OCI-LY7 (cell line): ENCODE measurements around the gene LMOD1. TPM values are rescaled to one million over a fixed set of nuclear protein-coding genes. Genes with fewer than 3 reads are reported as not detected.

Experiments used
- BruUV-seq: library from RNA; stranded (reverse); fragments of 400-500 nt; replicated peaks from 2 replicates; lab custom pipeline; 2021; lab: Mats Ljungman, UMichigan
- CTCF ChIA-PET: fragments of 300-600 bp; sonication (Branson Sonifier 250); formaldehyde crosslinking; loops from one replicate; lab custom pipeline; 2022; ENCODE audit warnings: antibody characterized with exemption; ENCODE audit not compliant: unreplicated experiment; lab: Charles Lee
- POLR2A ChIA-PET: fragments of 300-600 bp; sonication (Branson Sonifier 250); formaldehyde crosslinking; loops from one replicate; lab custom pipeline; 2022; ENCODE audit warnings: antibody characterized with exemption; lab: Charles Lee
- DNase-seq: peaks from one replicate; pipeline ENCODE4 v3.0.0-alpha.2; 2015; ENCODE audit warnings: low spot score
- H2AFZ ChIP-seq: fragments of 200-600 bp; sonication (generic), shearing (Covaris generic); 2 replicates; pipeline ENCODE4 v1.6.1; 2014; ENCODE audit warnings: mild to moderate bottlenecking, antibody characterized with exemption, low read length, moderate library complexity
- H3K27ac ChIP-seq: fragments of 200-600 bp; sonication (generic); 2 replicates; pipeline ENCODE4 v1.5.1; 2014; ENCODE audit warnings: mixed run types, low read depth, mild to moderate bottlenecking, moderate library complexity, low read length, inconsistent platforms; ENCODE audit not compliant: poor library complexity, severe bottlenecking
- H3K36me3 ChIP-seq: fragments of 200-600 bp; sonication (generic); 2 replicates; pipeline ENCODE4 v1.6.1; 2014; ENCODE audit warnings: mild to moderate bottlenecking, antibody characterized with exemption, low read length, moderate library complexity, mixed read lengths; ENCODE audit not compliant: insufficient read depth
- H3K4me1 ChIP-seq: fragments of 200-600 bp; sonication (generic); 2 replicates; pipeline ENCODE4 v1.5.1; 2014; ENCODE audit warnings: mild to moderate bottlenecking, low read length; ENCODE audit not compliant: insufficient read depth, poor library complexity, severe bottlenecking
- H3K4me2 ChIP-seq: fragments of 200-600 bp; sonication (generic); 2 replicates; pipeline ENCODE4 v1.6.1; 2014; ENCODE audit warnings: mild to moderate bottlenecking, low read length
- H3K4me3 ChIP-seq: fragments of 200-600 bp; sonication (generic); 2 replicates; pipeline ENCODE4 v1.5.1; 2014; ENCODE audit warnings: mild to moderate bottlenecking, low read depth, low read length; ENCODE audit not compliant: poor library complexity, severe bottlenecking
- H3K79me2 ChIP-seq: fragments of 200-600 bp; sonication (generic); 2 replicates; pipeline ENCODE4 v1.6.1; 2016; ENCODE audit warnings: low read depth, mild to moderate bottlenecking, low read length, moderate library complexity, mixed read lengths; ENCODE audit not compliant: insufficient read depth
- H3K9me2 ChIP-seq: fragments of 200-600 bp; sonication (generic); 2 replicates; pipeline ENCODE4 v1.6.1; 2016; ENCODE audit warnings: mild to moderate bottlenecking, low read length, mixed read lengths; ENCODE audit not compliant: insufficient read depth
- H3K9me3 ChIP-seq: fragments of 200-600 bp; sonication (generic); 2 replicates; pipeline ENCODE4 v1.6.1; 2014; ENCODE audit warnings: mild to moderate bottlenecking, mixed run types, low read length, mixed read lengths
- H4K20me1 ChIP-seq: fragments of 200-600 bp; sonication (generic); 2 replicates; pipeline ENCODE4 v1.6.1; 2014; ENCODE audit warnings: mild to moderate bottlenecking, antibody characterized with exemption, low read length, moderate library complexity, mixed read lengths; ENCODE audit not compliant: insufficient read depth
- EZH2phosphoT487 ChIP-seq: fragments of 200-600 bp; sonication (generic); IDR thresholded peaks from 2 replicates; pipeline ENCODE4 v1.6.1; 2018; ENCODE audit warnings: low read depth, borderline replicate concordance, mild to moderate bottlenecking, mixed run types, antibody characterized with exemption, low read length, moderate library complexity, mixed read lengths
- intact Hi-C: fragments of 100-400 bp; cut with micrococcal nuclease; formaldehyde crosslinking; loops from one replicate; pipeline ENCODE4 v1.10.0; 2022; ENCODE audit not compliant: unreplicated experiment
- total RNA-seq, 2 experiments: library from RNA; depleted of rRNA in 1 of 2; stranded (reverse); fragments of >200 nt in 1 of 2; shearing (Covaris generic) in 1 of 2; gene quantifications; 2 replicates each; pipeline ENCODE4 v1.2.3, GENCODE V29; 2014 to 2022
- TF ChIP-seq, protein P1 (sequence below): fragments of 200-600 bp; sonication (generic); conservative IDR thresholded peaks from 2 replicates; pipeline ENCODE4 v1.5.1; 2014; ENCODE audit warnings: mild to moderate bottlenecking, antibody characterized with exemption, low read length, moderate library complexity, mixed read lengths

LMOD1 gene
- total RNA-seq, 2 experiments from 2014 or later, result not detected

DNA sequence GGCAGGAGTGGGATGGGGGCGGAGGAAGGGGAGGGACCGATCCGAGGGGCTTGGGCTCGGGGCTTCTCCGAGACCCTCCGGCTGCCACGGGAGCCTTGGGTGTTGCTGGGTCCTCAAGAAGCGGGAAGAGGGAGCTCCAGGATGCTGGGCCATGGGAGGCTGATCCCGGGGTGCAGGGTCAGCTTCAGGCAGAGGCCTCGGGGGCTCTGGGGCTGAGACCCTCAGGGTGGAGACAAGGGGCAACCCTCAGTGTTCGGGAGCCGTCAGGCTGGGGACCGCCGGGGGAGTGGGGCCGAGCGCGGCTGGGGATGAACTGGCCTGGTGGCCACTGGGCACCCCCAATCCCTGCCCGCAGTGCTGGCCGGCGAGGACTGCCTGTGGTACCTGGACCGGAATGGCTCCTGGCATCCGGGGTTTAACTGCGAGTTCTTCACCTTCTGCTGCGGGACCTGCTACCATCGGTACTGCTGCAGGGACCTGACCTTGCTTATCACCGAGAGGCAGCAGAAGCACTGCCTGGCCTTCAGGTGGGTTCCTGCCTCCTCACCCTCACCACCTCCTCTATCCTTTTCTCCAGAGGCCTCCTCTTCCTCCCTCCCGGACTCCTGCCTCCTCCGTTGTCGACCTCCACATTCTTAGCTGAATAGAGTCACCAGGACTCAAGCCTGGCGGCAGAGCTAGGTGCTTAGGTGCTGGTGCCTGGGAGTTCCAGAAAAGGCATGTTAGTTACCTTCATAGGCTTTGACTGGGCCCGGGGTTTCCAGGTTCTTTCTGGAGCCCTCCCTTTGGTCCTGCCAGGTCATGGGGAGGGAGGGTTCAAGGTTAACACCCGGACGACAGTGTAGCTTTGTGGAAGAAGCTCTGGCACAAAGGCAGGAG lies 57.0 kb downstream of the LMOD1 start:
- no peak overlapping the region for H3K4me3 ChIP-seq
- TF ChIP-seq, protein P1, sequence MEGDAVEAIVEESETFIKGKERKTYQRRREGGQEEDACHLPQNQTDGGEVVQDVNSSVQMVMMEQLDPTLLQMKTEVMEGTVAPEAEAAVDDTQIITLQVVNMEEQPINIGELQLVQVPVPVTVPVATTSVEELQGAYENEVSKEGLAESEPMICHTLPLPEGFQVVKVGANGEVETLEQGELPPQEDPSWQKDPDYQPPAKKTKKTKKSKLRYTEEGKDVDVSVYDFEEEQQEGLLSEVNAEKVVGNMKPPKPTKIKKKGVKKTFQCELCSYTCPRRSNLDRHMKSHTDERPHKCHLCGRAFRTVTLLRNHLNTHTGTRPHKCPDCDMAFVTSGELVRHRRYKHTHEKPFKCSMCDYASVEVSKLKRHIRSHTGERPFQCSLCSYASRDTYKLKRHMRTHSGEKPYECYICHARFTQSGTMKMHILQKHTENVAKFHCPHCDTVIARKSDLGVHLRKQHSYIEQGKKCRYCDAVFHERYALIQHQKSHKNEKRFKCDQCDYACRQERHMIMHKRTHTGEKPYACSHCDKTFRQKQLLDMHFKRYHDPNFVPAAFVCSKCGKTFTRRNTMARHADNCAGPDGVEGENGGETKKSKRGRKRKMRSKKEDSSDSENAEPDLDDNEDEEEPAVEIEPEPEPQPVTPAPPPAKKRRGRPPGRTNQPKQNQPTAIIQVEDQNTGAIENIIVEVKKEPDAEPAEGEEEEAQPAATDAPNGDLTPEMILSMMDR, result no peak
- TF ChIP-seq EZH2phosphoT487, result no peak
- H3K4me2 ChIP-seq, result no peak overlapping the region
- H3K27ac ChIP-seq, result no peak overlapping the region
- no peaks in the 10 kb centered on the region for H3K36me3 ChIP-seq
- no peak for DNase-seq
- intact Hi-C loops, result no loop called here
- no peaks in the 10 kb centered on the region for H4K20me1 ChIP-seq
- no peaks in the 10 kb centered on the region for H3K9me3 ChIP-seq
- no TSS peak for BruUV-seq
- ChIA-PET CTCF (no interaction called here), POLR2A (interaction anchor here (0.6 kb wide), 1 partner anchor 94 kb away, joined by 6 read pairs; no protein-coding TSS in a partner anchor)
- H3K4me1 ChIP-seq, result no peaks in the 10 kb centered on the region
- no peaks in the 10 kb centered on the region for H3K9me2 ChIP-seq
- H2AFZ ChIP-seq, result no peak overlapping the region
- no peaks in the 10 kb centered on the region for H3K79me2 ChIP-seq

DNA sequence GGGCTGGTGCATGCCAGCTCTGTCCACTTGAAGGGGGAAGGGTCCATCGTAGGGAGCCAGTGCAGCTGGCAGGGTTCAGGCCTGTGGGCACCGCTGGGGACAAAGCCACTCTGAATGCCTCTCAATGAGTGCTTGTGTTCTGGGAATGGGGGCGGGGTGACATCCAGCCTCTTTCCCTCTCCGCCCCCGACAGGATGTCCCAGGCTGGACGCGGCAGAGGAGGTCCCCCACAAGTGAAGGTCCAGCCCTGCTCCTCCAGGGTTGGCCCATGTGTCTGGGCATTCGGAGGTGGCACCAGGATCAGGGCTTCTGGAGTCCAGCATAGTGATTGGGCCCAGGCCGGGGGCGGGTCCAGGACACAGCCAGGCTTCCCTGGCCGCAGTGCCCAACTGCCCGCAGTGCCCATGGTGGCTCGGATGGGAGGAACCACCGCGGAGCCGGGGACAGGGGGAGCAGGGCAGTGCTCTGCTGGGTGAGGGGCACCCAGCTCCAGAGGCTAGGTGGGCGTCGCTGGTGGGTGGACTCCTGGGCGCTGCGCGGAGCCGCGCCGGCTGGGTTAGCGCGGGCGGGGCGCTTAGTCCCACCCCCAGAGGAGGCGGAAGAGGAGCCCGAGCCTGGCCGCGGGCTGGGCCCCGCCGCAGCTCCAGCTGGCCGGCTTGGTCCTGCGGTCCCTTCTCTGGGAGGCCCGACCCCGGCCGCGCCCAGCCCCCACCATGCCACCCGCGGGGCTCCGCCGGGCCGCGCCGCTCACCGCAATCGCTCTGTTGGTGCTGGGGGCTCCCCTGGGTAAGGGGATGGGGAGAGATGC lies 57.9 kb downstream of the LMOD1 start, which contains the start of gene SHISA4:
SHISA4 (plus strand) TSS at position 617 of the 808 bp plus-strand sequence; CDS start at position 714, 97 bp downstream.
- ChIA-PET POLR2A (no interaction called here), CTCF (no interaction called here)
- no peak within 1 kb of the TSS for H3K27ac ChIP-seq
- no peaks in the 10 kb centered on the region for H3K36me3 ChIP-seq
- no peak within 1 kb of the TSS for H2AFZ ChIP-seq
- H3K9me3 ChIP-seq, result no peaks in the 10 kb centered on the region
- BruUV-seq, result no TSS peak
- no peaks in the 10 kb centered on the region for H3K4me1 ChIP-seq
- H4K20me1 ChIP-seq, result no peaks in the 10 kb centered on the region
- DNase-seq, result no peak
- no peaks in the 10 kb centered on the region for H3K79me2 ChIP-seq
- H3K4me2 ChIP-seq, result no peak within 1 kb of the TSS
- H3K4me3 ChIP-seq, result no peak within 1 kb of the TSS
- intact Hi-C loops, result no loop called here
- H3K9me2 ChIP-seq, result no peaks in the 10 kb centered on the region
- no peak for TF ChIP-seq EZH2phosphoT487
- TF ChIP-seq, protein P1, result no peak
